Osteocyte (in vitro differentiated cells): ENCODE measurements around the gene SLC26A4. TPM values are rescaled to one million over a fixed set of nuclear protein-coding genes. Genes with fewer than 3 reads are reported as not detected.

Experiments used
- DNase-seq: peaks from one replicate; pipeline ENCODE4 v3.0.0; 2021; ENCODE audit warnings: mixed read lengths; ENCODE audit not compliant: unreplicated experiment; ENCODE audit errors: extremely low spot score
- H3K27ac Mint-ChIP-seq: one replicate; pipeline ENCODE4 v1.8.0; 2021; ENCODE audit warnings: mild to moderate bottlenecking, mixed read lengths; ENCODE audit not compliant: unreplicated experiment
- H3K27me3 Mint-ChIP-seq: one replicate; pipeline ENCODE4 v1.8.0; 2021; ENCODE audit warnings: mixed read lengths; ENCODE audit not compliant: unreplicated experiment
- H3K36me3 Mint-ChIP-seq: one replicate; pipeline ENCODE4 v1.8.0; 2021; ENCODE audit warnings: mixed read lengths; ENCODE audit not compliant: unreplicated experiment
- H3K4me1 Mint-ChIP-seq: one replicate; pipeline ENCODE4 v1.8.0; 2021; ENCODE audit warnings: mixed read lengths; ENCODE audit not compliant: unreplicated experiment
- H3K4me3 Mint-ChIP-seq: one replicate; pipeline ENCODE4 v1.8.0; 2021; ENCODE audit warnings: mild to moderate bottlenecking, moderate library complexity, mixed read lengths; ENCODE audit not compliant: unreplicated experiment
- H3K9me3 Mint-ChIP-seq: one replicate; pipeline ENCODE4 v1.8.0; 2021; ENCODE audit warnings: mixed read lengths; ENCODE audit not compliant: unreplicated experiment
- total RNA-seq: library from RNA; stranded (reverse); gene quantifications from 2 replicates; pipeline ENCODE4 v1.2.1, GENCODE V29; 2021
- TF ChIP-seq, protein P1 (sequence below): fragments of 200-600 bp; sonication (generic); IDR thresholded peaks from 2 replicates; pipeline ENCODE4 v1.5.0; 2021; ENCODE audit warnings: antibody characterized with exemption, mild to moderate bottlenecking, moderate library complexity

The SLC26A4 gene
- total RNA-seq, 1 donor from 2014 or later, result 0.51 TPM

DNA sequence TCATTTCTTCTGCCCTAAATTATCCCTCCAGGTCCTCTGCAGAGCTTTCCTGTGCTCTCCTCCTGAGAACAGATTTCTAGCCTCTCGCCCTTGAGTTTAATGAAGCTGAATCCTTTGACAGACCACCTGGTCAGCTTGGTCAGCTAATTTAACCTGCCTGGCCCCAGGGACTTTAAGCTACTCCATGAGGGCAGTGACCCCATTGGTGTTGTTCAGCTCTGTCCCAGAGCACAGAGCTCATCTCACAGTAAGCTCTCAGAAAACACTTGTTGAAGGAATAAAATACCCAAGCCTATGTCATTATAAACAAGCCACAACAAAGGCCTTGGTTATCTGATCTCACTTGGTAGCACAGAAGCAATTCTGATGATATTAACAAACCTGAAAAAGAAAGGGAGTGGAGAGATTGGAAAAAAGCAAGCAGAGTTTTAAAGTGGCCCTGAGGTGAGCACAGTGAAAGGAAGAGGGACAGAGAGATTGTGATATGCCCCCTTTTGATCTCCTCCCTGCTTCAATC, 24.4 kb downstream of the SLC26A4 start:
- no peak overlapping the region for H3K27ac Mint-ChIP-seq
- DNase-seq, result no peak
- H3K9me3 Mint-ChIP-seq, result no peaks in the 10 kb centered on the region
- H3K4me1 Mint-ChIP-seq, result no peaks in the 10 kb centered on the region
- H3K27me3 Mint-ChIP-seq, result peaks cover 10% of the 10 kb centered on the region
- no peak overlapping the region for H3K4me3 Mint-ChIP-seq
- TF ChIP-seq, protein P1, sequence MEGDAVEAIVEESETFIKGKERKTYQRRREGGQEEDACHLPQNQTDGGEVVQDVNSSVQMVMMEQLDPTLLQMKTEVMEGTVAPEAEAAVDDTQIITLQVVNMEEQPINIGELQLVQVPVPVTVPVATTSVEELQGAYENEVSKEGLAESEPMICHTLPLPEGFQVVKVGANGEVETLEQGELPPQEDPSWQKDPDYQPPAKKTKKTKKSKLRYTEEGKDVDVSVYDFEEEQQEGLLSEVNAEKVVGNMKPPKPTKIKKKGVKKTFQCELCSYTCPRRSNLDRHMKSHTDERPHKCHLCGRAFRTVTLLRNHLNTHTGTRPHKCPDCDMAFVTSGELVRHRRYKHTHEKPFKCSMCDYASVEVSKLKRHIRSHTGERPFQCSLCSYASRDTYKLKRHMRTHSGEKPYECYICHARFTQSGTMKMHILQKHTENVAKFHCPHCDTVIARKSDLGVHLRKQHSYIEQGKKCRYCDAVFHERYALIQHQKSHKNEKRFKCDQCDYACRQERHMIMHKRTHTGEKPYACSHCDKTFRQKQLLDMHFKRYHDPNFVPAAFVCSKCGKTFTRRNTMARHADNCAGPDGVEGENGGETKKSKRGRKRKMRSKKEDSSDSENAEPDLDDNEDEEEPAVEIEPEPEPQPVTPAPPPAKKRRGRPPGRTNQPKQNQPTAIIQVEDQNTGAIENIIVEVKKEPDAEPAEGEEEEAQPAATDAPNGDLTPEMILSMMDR, result no peak
- H3K36me3 Mint-ChIP-seq, result no peaks in the 10 kb centered on the region

DNA sequence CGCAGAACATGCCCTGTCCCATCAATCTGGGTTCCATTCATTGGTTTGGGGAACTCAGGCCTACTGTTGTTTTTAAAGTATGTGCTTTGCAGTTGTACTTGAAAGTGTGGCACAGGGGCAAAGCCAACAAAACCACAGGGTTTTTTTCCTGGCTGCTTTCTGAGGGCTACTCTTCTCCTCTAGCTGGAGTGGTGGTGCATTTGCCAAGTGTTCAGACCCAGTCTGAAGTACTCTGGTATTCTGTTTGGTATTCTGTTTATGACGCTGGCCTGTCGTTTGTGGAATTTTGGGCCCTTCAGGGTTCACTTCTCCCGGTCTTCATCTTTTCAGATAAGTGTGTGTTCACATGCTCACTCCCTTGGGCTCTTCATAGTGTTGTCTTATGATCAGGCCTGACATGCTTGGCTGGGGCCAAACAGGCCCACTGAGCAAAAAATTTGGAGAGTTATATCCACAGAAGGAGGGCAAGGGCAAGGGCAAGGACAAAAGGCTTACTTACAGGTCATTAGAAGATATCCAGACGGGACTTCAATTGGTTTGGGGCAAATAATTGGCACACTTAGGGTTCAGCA, 26.3 kb downstream of the SLC26A4 start:
- peaks cover 12% of the 10 kb centered on the region for H3K4me1 Mint-ChIP-seq
- H3K27me3 Mint-ChIP-seq, result peaks cover 10% of the 10 kb centered on the region
- TF ChIP-seq, protein P1, result no peak

DNA sequence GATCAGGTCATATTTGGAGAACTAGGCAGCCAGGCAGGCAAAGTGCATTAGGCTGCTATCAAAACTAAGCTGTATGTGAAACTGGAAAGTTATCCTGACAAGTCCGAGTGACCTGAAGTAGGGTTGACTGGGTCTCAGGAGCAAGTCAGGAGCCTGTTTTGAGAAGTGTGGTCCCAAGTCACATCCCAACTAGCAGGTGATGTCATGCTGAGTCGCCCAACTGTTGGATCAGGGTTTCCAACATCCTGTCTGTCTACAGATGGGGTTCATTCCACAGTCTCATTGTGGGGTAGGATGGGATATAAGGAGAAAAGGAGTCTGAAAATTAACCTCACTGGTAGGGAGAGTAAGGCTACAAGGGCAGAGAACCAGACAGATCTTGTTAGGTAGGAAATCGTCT, 27.0 kb downstream of the SLC26A4 start:
- Mint-ChIP-seq H3K27me3 (peaks cover 10% of the 10 kb centered on the region), H3K27ac (no peak overlapping the region), H3K9me3 (no peaks in the 10 kb centered on the region), H3K4me3 (no peak overlapping the region), H3K36me3 (no peaks in the 10 kb centered on the region), H3K4me1 (peaks cover 17% of the 10 kb centered on the region)
- TF ChIP-seq, protein P1, result no peak
- no peak for DNase-seq

More for the DNA sequence above, 26.3 kb downstream of the SLC26A4 start:
- H3K36me3 Mint-ChIP-seq, result no peaks in the 10 kb centered on the region
- H3K4me3 Mint-ChIP-seq, result no peak overlapping the region
- DNase-seq, result no peak
- no peaks in the 10 kb centered on the region for H3K9me3 Mint-ChIP-seq
- no peak overlapping the region for H3K27ac Mint-ChIP-seq

DNA sequence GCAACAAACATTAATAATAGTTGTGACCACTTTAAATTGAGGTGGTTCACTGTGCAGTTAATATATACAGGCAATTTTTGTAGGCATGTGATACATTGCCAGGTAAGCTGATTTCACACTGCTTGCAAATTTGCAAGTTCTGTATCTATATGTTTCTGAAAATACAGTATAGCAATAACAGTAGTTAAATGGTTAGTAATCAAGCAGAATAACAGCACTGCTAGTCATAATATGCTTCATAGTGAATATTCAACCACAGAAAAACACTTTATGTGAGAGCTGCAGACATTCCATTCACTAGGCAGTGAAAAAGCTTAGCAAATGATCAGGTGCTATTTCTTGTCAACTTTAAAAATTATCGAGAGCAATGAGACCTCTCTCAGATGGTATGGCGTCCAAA, 28.9 kb downstream of the SLC26A4 start:
- H3K9me3 Mint-ChIP-seq, result no peaks in the 10 kb centered on the region
- peaks cover 22% of the 10 kb centered on the region for H3K4me1 Mint-ChIP-seq
- peaks cover 14% of the 10 kb centered on the region for H3K27me3 Mint-ChIP-seq
- no peak overlapping the region for H3K4me3 Mint-ChIP-seq
- no peaks in the 10 kb centered on the region for H3K36me3 Mint-ChIP-seq
- H3K27ac Mint-ChIP-seq, result no peak overlapping the region
- TF ChIP-seq, protein P1, result no peak
- DNase-seq, result no peak

DNA sequence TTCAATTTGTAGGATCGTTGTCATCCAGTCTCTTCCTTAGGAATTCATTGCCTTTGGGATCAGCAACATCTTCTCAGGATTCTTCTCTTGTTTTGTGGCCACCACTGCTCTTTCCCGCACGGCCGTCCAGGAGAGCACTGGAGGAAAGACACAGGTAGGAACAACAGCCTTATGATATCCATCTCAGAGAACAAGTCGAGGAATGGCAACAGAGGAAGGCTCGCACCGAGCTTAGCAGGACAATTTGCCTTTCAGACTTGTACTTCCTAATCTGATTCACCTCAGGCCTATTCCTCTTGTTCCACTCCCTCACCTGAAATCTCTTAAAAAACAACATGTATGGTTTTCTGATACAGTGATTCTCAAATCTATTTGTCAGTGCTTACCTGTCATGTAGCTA, 29.5 kb downstream of the SLC26A4 start:
- TF ChIP-seq, protein P1, result no peak
- Mint-ChIP-seq H3K4me3 (no peak overlapping the region), H3K27ac (no peak overlapping the region), H3K36me3 (peaks cover 2% of the 10 kb centered on the region), H3K9me3 (no peaks in the 10 kb centered on the region), H3K27me3 (peaks cover 14% of the 10 kb centered on the region), H3K4me1 (peaks cover 28% of the 10 kb centered on the region)
- no peak for DNase-seq
